Stimulated activated CD4-positive, alpha-beta T cell treated with anti-CD3 and anti-CD28 coated beads, Interleukin-12 subunit alpha, Interleukin-12 subunit beta, amount 100 ng/mL, for 48 hours (primary cell): Measurements from ENCODE around the gene KDELR3.

Experiments
- DNase-seq, 3 donors: peaks; one replicate each; pipeline ENCODE4 v3.0.0-alpha.2; 2020; ENCODE audit warnings: low read depth in 2 of 3, low spot score in 1 of 3

The KDELR3 gene

GRCh38 chr22:38437416-38437815 lies 30.5 kb upstream of the KDELR3 start:
- DNase-seq, result no peak

GRCh38 chr22:38440747-38441350 lies 27.0 kb upstream of the KDELR3 start:
- no peak for DNase-seq

- no peak for DNase-seq
Observed at GRCh38 chr22:38441620-38442287, 26.1 kb upstream of the KDELR3 start.

GRCh38 chr22:38442967-38443627 lies 24.8 kb upstream of the KDELR3 start:
- no peak for DNase-seq

- no peak for DNase-seq
Observed at GRCh38 chr22:38443628-38444521, 24.0 kb upstream of the KDELR3 start.

GRCh38 chr22:38444783-38445182 lies 23.1 kb upstream of the KDELR3 start:
- no peak for DNase-seq

GRCh38 chr22:38446018-38446601 lies 21.8 kb upstream of the KDELR3 start:
- no peak for DNase-seq

GRCh38 chr22:38448945-38449745 lies 18.8 kb upstream of the KDELR3 start:
- DNase-seq, result no peak

- no peak for DNase-seq
Observed at GRCh38 chr22:38449776-38450175, 18.1 kb upstream of the KDELR3 start.

GRCh38 chr22:38450234-38450797 lies 17.6 kb upstream of the KDELR3 start:
- DNase-seq, result no peak

- no peak for DNase-seq
Observed at GRCh38 chr22:38451404-38451803, 16.5 kb upstream of the KDELR3 start.

- no peak for DNase-seq
Observed at GRCh38 chr22:38451864-38452263, 16.0 kb upstream of the KDELR3 start.

- DNase-seq, result no peak
Observed at GRCh38 chr22:38452373-38453065, 15.4 kb upstream of the KDELR3 start.

- no peak for DNase-seq
Observed at GRCh38 chr22:38453066-38453672, 14.7 kb upstream of the KDELR3 start.

GRCh38 chr22:38453996-38454352 lies 13.9 kb upstream of the KDELR3 start:
- DNase-seq, result no peak

GRCh38 chr22:38454353-38455075 lies 13.4 kb upstream of the KDELR3 start:
- DNase-seq, result no peak

GRCh38 chr22:38455076-38455529 lies 12.8 kb upstream of the KDELR3 start, which contains the start of gene KCNJ4:
Gene KCNJ4, minus strand, starts transcription at chr22:38455199. Its CDS starts 27,067 bp downstream, at chr22:38428132.
- no peak for DNase-seq
